ENCODE data around the gene TMEM191C.
"Not testable (repeated sequence)": the region's sequence is repeated elsewhere in the genome, so short reads cannot be mapped to it uniquely, and the experiment has no call there.

TMEM191C gene

DNA sequence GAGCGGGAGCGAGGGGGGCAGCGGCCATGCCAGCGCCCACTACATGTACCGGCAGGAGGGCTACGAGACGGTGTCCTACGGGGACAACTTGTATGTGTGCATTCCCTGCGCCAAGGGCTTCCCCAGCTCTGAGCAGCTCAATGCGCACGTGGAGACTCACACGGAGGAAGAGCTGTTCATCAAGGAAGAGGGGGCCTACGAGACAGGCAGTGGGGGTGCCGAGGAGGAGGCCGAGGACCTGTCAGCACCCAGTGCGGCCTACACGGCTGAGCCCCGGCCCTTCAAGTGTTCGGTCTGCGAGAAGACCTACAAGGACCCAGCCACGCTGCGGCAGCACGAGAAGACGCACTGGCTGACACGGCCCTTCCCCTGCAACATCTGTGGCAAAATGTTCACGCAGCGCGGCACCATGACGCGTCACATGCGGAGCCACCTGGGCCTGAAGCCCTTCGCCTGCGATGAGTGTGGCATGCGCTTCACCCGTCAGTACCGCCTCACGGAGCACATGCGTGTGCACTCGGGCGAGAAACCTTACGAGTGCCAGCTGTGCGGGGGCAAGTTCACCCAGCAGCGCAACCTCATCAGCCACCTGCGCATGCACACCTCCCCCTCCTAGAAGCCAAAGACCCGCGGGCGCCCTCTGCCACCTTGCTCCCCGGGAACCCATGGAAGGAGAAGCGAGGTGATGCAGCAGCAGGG lies 20.9 kb upstream of the TMEM191C start:
- DNase-seq (ENCODE audit: low read depth): no peak

DNA sequence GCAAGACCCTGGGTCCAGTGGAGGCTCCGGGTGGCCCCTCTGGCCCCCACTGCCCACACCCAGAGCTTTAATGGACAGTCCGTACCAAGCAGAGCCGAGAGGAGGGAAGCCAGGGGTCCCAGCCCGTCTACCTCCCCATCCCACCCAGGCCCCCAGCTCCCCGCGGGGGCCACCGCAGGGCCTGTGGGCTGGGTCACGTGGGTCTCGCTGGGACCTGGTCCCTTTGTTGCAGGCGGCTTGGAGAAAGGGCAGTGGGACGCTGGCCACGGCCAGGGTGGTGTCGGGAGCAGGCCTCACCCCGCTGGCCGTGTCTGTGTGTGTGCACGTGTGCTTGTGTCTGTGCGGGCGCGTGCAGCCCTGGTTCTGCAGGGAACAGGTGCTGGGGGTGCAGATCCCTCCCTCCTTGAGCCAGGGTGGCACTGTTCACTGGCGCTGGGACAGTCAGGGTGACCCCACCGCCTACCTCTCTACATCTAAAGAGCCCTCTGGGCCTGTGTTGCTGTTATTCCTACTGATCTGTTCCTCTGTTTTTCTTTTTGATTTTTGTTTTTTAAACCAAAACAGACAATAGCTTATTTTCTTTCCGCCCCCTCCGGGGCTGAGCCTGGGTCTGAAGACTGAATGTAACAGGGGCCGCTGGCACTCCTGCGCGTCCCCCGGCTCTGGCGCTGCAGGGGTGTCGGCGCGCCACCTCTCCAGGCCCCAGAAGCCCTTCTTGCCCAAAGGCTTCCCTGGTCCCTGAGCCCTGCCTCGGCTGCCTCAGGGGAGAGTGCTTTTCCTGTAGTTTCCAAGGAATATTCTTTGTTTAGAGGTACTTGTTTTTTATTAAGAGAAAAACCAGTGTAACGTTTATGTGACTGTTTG lies 20.1 kb upstream of the TMEM191C start:
- no peak for DNase-seq (ENCODE audit: low read depth)

DNA sequence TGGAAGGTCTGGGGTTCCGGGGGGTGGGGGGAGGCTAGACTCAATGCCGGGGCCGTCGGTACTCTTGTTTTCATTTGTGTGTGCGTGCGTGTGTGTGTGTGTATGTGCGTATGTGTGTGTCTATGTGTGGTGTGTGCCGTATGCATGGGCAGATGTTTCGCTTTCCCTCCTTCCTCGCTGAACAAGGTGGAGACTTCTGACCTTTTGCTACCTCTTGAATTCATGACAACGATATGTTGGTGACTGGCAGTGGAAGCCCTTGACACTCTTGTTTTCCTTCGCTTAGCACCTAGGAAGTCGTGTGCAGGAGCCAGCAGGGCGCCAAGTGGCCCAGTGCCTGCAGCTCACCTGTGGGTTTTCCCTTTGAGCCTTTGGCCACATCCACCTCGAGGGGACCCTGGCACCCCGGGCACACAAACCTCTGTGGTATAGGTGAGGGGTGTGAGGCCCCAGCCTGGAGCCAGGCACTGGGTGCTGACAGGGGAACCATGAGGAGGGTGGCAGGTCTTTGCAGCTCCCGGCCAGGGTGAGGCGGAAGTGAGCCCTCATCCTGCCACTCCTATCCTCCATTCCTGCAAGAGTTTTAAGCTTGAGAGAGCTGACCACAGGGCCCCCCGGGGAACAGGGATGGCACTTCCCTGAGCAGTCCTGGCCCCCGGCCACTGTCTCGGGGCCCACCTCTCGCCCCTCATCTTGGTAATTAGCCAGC lies 19.3 kb upstream of the TMEM191C start:
- DNase-seq (ENCODE audit: low read depth): no peak

DNA sequence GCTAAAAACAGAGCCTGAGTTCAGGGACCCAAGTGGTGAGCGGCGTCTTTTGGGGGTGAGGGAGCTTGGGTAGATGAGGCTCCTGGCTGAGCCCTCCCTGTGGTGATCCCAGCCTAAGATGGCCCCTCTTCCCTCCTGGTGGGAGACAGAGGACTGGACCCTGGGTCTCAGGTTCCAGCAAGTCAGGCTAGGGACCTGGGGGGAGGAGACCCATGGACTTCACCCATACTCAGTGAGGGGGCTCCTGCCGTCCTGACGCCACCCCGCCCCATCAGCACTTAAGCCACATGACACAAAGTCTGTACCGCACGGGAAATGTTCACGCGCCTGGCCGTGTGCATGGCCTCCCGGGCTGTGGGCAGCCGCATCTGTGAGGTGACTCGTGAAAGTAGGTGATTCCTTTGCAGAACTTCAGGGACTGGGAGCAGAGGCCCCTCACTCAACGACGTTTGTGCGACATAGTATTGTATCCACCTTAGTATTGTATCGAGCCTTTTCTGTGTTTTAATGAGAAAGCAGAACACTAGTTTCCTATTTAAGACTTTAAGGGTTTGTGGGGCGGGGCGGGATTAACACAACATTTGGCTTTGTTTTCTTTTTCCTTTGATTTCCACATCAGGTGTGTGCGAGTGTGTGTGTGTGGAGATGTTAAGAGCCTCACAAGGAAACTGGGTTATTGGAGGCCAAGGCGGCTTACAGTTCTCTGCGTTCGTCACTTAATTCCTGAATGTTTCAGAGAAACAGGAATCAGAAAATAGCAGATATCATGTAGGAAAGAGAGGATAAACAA lies 18.4 kb upstream of the TMEM191C start:
- DNase-seq (ENCODE audit: low read depth): no peak

DNA sequence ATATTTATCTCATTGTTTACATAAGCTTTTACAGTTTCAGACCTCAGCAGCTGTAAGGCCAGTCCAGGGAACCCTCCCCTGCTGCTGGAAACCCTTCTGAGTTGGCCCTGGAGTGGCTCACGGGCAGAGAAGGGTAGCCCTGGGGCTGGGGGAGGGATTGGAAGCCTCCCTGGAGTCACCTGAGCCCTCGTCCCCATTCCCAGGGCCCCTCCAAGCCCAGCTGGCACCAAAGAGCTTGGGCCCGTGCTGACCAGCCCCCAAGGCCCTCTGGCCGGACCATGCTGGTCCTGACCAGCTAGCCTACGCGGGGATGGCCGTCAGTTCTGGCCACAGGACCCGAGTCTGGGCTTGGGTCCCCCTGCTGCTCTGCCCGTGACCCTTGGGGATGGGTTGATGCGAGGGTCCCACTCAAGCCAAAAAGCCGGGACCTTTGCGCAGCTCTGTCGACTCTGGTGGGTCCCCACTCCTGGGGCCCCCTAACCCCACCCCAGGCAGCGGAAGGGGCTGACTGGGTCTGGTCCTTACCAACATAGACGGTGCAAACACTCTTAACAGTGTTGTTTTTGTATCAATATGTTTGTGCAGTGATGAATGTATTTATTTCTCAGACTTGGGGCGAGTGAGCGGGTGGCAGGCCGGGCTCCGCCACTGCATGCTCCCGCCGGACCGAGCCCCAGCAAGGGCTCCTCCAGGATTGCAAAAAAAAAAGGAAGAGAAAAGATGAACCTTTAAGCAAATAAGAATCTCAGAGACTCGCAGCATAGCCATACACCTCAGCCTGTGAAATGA lies 17.5 kb upstream of the TMEM191C start:
- DNase-seq (ENCODE audit: low read depth): no peak

DNA sequence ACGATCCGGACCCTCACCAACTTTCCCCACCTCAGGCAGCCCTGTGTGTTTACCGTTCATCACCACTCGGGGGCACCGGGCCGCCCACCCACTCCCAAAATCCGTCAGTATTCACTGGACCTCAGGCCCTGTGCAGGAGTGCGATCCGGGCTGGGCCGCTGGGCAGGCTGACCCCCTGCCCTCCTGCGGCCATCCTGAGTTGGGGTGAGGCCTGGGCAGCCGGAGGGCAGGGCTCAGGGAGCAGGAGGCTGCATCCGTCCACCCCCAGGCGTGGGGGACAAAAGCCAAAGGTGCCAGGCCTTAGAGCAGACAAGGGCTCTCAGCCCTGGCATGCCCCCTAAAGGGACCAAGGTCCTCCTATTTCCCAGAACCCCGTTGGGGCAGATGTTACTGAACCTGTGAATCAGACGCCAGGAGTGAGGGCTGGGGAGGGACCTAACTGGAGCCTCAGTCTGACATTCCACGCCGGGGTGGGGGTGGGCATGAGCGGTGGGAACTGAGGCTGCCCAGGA lies 16.8 kb upstream of the TMEM191C start:
- no peak for DNase-seq (ENCODE audit: low read depth)

DNA sequence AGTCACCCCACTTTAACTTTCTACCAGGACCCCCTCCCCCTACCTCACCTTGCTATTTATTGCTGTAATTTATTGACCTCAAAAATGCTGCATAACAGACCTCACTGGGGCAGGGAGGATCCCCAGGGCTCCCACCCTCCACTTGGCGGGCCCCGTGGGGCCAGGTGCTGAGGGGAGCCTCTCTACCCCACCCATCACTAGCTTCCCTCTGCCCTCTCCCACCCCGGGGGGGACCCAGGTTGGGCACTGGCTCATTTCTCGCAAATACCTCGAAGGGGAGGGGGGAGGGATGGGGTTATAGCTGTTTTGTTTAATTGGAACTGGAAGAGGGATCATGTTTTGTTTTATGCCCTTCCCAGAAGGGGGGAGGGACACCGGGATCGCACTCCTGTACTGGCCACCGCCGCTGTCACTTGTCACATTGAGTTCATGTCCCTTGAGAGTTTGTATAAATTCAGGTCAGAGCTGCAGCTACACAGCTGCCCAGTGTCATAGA lies 16.3 kb upstream of the TMEM191C start:
- no peak for DNase-seq (ENCODE audit: low read depth)

DNA sequence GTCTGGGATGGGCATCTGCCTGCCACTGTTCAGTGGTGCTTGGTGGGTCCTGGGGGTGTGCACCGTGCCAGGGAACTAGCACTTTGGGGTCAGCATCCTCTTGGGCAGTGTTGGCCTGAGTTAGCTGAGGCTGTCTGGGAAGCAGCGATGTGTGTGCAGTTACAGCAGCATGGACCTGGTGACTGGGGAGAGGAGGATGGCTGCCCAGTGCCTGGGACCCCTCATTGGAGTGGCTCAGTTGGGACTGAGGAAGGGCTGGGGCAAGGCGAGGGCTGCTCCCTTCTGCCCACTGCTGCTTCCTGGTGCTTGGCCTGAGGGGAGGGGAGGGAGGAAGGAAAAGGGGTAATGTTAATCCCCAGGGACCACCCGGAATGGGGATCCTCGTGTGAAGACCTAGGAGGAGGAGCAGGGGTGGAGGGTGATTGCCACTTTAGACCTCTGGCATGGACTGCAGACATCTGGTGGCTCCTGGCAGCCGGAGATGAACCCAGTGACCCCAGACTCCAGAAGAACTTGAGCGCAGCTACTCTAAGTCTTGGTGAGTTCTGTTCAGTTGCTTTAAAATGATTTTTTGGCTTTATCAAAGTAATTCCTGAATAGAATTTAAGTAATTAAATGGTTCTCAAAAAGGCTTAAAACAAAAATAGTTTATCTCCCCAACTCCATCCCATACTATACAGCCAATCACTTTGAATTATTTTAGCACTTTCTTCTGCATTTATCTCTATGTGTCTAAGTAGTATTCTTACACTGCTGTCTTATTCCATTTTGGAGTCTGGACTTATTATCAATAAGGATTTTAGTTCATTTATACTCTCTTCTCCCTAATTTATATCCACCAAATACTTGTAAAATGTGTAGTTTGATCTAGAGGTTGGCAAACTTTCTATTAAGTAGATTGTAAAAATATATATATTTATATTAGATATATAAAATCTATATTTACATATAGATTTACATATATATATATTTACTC lies 15.4 kb upstream of the TMEM191C start:
- DNase-seq (ENCODE audit: low read depth): no peak

DNA sequence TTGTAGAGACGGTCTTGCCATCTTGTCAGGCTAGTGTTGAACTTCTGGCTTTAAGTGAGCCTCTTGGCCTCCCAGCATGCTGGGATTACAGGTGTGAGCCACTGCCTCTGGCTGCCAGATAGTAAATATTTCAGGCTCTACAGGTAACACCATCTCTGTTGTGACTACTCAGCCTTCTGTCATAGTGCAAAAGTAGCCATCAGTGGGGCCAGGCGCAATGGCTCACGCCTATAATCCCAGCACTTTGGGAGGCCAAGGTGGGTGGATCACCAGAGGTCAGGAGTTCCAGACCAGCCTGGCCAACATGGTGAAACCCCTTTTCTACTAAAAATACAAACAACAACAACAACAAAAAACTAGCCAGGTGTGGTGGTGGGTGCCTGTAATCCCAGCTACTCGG lies 14.5 kb upstream of the TMEM191C start:
- DNase-seq (ENCODE audit: low read depth): not testable (repeated sequence)

DNA sequence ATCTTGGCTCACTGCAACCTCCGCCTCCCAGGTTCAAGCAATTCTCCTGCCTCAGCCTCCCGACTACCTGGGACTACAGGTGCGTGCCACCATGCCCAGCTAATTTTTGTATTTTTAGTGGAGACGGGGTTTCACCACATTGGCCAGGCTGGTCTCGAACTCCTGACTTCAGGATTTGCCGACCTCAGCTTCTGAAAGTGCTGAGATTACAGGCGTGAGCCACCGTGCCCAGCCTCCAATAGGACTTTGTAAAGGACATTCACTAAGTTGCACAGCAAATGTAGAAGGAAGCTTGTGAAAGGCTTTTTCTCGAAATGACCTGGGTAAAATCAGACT lies 12.2 kb upstream of the TMEM191C start:
- not testable (repeated sequence) for DNase-seq (ENCODE audit: low read depth)

DNA sequence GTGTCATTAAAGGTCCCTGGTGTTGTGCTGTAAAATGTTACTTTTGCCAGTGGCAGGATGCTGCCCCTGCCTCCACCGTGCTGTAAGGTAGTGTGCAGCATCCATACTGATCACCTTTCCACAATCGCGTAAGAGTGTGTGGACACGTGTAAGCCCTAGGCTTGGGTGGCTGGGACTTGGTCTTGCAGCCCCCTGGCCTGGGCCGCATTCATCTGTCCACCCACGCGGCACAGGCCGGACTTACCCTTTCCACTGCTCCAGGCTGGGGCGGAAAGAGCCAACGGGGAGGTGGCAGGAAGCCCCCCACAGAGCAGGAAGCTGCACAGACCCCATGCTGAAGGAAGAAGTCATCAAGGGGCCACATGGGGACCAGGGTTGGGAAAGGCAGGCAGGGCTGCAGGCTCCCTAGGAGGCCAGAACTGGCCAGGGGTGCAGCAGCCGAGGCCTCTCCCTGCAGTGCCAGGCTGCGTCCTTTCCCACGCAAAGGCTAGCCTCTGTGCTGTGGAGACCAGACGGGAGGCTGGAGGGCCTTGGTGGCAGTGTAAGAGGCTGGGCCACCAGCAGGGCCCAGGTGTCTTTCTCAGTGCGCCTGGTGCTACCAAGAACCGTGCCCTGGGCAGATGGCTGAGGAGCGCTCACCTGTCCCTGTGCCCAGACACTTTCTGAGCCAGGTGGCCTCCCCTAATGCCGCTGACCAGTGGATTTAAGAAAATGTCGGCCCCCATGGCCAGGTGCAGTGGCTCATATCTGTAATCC lies 11.7 kb upstream of the TMEM191C start:
- no peak for DNase-seq (ENCODE audit: low read depth)

DNA sequence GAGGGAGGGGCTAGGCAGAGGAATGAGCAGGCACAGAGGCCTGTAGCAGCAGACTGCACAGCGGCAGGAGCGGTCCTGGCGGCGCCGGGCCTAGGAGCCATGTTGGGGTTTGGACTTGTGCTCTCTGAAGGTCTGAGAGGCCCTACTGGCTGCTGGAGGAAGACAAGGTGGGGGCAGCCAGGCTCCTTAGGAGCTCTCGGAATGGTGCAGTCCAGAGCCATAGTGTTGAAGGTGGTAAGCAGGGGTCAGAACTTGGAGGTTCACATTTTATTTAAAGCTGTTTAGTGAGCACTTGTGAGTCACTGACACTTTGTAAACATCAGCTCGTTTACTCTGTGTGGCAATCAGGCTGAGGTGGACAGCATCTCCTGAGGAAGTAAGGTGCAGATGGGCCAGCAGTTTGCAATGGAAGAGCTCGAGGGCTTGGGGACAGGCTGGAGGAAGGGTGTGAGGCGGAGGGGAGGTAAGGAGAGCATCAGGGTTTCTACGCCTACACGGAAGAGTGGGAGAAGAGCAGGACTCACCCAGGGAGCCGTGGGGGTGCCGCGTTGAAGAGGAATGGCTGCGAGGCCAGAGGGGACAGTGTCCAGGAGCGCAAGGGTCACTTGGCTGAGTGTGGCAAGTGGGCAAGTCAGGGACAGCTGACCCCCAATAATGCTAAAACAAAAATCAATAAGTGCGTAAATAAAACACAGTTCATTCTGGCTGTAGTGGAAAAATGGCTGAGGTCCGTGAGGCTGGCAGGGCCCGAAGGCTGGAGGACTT lies 10.0 kb upstream of the TMEM191C start:
- DNase-seq (ENCODE audit: low read depth): no peak

DNA sequence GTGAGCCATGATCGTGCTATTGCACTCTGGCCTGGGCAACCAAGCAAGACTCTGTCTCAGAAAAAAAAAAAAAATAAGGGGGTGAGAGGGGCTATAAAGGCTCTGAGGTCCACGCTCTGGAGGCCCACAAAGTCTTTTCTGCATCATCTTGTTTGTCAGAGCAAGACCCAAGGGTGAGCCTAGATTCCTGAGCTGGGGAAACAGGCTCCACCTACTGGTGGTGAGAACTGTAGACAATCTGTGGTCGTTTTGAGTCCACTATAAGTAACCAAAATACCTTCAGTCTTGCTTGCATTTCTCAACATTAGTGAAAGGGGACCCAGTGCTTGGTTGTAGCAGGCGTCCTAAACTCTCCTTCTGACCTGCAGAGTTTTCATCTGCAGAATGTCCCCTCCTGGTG lies 4.5 kb upstream of the TMEM191C start:
- DNase-seq (ENCODE audit: low read depth): not testable (repeated sequence)

DNA sequence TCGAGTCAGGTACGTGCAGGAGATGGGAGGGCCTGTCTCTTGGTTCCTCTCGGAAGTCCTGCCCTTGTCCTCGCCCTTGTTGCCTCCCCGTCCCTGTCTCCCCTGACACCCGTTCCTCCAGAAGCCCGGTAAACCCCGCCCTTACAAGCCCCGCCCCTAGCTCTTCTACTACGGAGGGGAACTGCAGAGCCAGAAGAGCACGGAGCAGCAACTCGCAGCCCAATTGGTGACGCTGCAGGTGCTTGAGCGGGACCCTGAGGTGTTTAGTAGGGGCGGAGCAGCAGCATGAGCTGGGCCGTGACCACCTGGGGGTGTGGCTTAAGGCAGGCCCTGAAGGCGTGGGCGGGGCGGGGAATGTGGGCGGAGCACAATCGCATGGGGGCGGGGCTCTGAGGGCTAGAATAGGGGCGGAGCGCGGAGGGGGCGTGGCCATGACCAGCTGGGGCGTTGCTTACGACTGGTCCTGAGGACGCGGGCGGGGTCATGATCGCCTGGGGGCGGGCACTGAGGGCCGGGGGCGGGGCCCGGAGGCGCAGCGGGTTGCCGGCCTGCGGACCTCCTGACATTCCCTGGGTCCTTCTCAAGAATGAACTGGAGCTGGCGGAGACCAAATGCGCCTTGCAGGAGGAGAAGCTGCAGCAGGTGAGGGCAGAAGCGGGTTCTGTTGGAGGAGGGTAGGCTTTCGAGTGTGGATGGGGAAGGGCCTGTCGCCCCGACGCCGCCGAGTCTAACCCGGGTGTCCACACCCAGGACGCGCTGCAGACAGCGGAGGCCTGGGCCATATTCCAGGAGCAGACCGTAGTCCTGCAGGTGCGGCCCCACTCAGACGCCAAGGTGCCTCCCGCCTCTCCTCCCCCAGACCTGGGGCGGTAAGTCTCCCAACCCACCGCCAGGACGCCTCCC lies 1.3 kb downstream of the TMEM191C start:
- DNase-seq (ENCODE audit: low read depth): peak; percentile 89

DNA sequence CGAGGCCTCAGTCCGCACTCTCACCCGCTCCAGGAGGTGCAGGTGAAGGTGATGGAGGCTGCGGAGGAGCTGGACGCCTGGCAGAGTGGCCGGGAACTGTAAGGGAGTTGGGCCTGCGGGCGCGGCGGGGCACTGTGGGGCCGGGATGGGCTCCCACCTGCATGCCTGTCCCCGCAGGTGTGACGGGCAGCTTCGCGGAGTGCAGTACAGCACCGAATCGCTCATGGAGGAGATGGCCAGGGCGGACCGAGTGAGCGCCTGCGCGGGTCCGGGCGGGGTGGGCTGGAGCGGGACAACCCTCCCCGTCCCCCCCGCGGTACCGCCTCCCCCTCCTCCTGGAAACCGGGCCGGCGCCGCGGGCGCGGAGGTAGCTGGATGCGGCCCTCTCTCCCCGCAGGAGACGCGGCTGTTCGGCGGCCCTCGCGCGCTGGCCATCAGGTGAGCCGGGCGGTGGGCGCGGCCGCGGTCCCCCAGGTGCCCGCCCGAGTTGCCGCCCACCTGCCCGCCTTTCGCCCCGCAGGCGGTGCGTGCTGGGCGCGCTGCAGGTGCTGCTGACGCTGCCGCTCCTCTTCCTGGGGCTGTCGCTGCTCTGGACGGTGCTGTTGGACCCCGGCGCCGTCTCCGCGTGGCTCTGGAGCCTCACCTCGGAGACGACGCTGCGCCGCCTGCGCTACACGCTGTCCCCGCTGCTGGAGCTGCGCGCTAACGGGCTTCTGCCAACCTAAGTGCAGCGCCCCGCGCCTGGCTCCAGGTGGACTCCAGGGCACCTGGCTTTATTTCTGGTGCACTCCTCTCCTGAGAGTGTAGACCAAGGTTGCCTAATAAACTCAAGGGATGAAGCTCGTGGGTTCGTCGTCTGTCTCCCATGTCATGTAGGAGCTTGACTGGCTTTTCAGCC lies 2.2 kb downstream of the TMEM191C start:
- DNase-seq (ENCODE audit: low read depth): not testable (repeated sequence)

DNA sequence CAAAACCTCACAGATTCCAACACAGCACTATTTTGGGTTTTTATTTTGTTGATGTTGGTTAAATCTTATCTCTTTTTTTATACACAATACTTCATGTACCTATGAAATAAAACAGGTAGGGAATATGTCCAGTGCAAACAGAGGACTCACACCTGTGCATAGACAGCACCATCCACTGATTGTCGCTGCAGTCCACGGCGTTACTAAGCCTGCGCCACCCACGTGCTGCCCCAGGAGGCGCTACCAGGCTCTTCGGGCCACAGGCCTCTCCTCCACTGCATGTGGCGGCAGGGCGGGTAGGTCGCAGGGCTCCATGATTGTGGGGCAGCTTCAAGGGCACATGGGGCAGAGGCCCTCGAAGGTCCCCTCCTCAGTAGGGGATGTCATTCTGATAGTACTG lies 5.8 kb downstream of the TMEM191C start:
- not testable (repeated sequence) for DNase-seq (ENCODE audit: low read depth)
